A549 (cell line): ENCODE measurements around the gene GRIP2. TPM values are rescaled to one million over a fixed set of nuclear protein-coding genes. Genes with fewer than 3 reads are reported as not detected.
A peak's percentile ranks its signal among the peaks of the same experiment; 100 is the strongest.

Source experiments
- ATAC-seq, 2 experiments: fragments of 200-7000 bp in 1 of 2; fragments of >200 bp in 1 of 2; cut with Nextera tagmentation in 1 of 2; cut with Tn5 transposase in 1 of 2; 3 replicates each; pipeline versions ENCODE4 v1.8.0 to v1.9.1; 2018 to 2020; ENCODE audit warnings: mild to moderate bottlenecking in 1 of 2, moderate library complexity in 1 of 2
- CTCF ChIA-PET: fragments of 300-600 bp; sonication (Branson Sonifier 250); formaldehyde crosslinking; extraction: SDS; loops from one replicate; lab custom pipeline; 2021; ENCODE audit warnings: antibody characterized with exemption, inconsistent platforms; lab: Yijun Ruan, JAX
- POLR2A ChIA-PET: fragments of 350-600 bp; formaldehyde crosslinking; extraction: SDS; loops from one replicate; lab custom pipeline; 2021; ENCODE audit warnings: antibody characterized with exemption, inconsistent platforms; lab: Yijun Ruan, JAX
- DNase-seq, 2 experiments: peaks; one replicate each; pipeline versions ENCODE4 v3.0.0 to v3.0.0-alpha.2; 2011 to 2016; ENCODE audit warnings: low read depth in 1 of 2, low spot score in 1 of 2
- FAIRE-seq: peaks from 2 replicates; lab custom pipeline; 2011; peaks lifted over from hg19 to GRCh38; lab: Jason Lieb, UNC
- H3K27ac ChIP-seq, 2 experiments: fragments of >200 bp; sonication (Bioruptor Twin); formaldehyde crosslinking; 3 replicates each; pipeline ENCODE4 v1.5.1; 2016 to 2017
- H3K4me1 ChIP-seq: fragments of >200 bp; sonication (Bioruptor Twin); formaldehyde crosslinking; 3 replicates; pipeline ENCODE4 v1.6.1; 2016
- H3K4me2 ChIP-seq: fragments of >200 bp; sonication (Bioruptor Twin); formaldehyde crosslinking; 3 replicates; pipeline ENCODE4 v1.6.1; 2016
- H3K4me3 ChIP-seq: fragments of >200 bp; sonication (Bioruptor Twin); formaldehyde crosslinking; 3 replicates; pipeline ENCODE4 v1.5.1; 2016
- H3K9me3 ChIP-seq: fragments of >200 bp; sonication (Bioruptor Twin); formaldehyde crosslinking; 3 replicates; pipeline ENCODE4 v1.6.1; 2016
- CEBPB ChIP-seq, 2 experiments: fragments of >200 bp in 1 of 2; sonication (Bioruptor Twin) in 1 of 2; formaldehyde crosslinking in 1 of 2; IDR thresholded peaks; 2 replicates each; pipeline ENCODE4 v1.6.1; 2012 to 2016
- CHD2 ChIP-seq: fragments of 150-350 bp; IDR thresholded peaks from 2 replicates; pipeline ENCODE4 v1.6.1; 2014; ENCODE audit warnings: low read length; ENCODE audit not compliant: partially characterized antibody
- CHD4 ChIP-seq: fragments of 200-600 bp; sonication (generic); IDR thresholded peaks from 2 replicates; pipeline ENCODE4 v1.6.1; 2016; ENCODE audit warnings: antibody characterized with exemption, mild to moderate bottlenecking, borderline replicate concordance
- EHF ChIP-seq: fragments of 250-450 bp; sonication (Bioruptor Pico); IDR thresholded peaks from 2 replicates; pipeline ENCODE4 v1.5.0; 2020; ENCODE audit warnings: mild to moderate bottlenecking
- EHMT2 ChIP-seq: fragments of 200-600 bp; sonication (generic); IDR thresholded peaks from 2 replicates; pipeline ENCODE4 v1.6.1; 2016; ENCODE audit warnings: antibody characterized with exemption, low read depth, mild to moderate bottlenecking, moderate library complexity
- ELK1 ChIP-seq: fragments of 150-350 bp; IDR thresholded peaks from 2 replicates; pipeline ENCODE4 v1.6.1; 2014; ENCODE audit warnings: low read depth, mild to moderate bottlenecking, low read length
- EP300 ChIP-seq, 2 experiments: fragments of >200 bp; sonication (Bioruptor Twin); formaldehyde crosslinking; IDR thresholded peaks; 2 replicates in 1 of 2; 3 replicates in 1 of 2; pipeline ENCODE4 v1.6.1; 2016 to 2017
- GATA3 ChIP-seq: IDR thresholded peaks from 2 replicates; pipeline ENCODE4 v1.6.1; 2012; ENCODE audit warnings: borderline replicate concordance
- HDAC2 ChIP-seq: fragments of 200-600 bp; sonication (generic); IDR thresholded peaks from 2 replicates; pipeline ENCODE4 v1.6.1; 2016
- HEYL ChIP-seq: fragments of 250-450 bp; sonication (Bioruptor Pico); IDR thresholded peaks from 2 replicates; pipeline ENCODE4 v1.8.0; 2021; ENCODE audit warnings: mild to moderate bottlenecking, moderate library complexity
- HOXB5 ChIP-seq: fragments of 250-450 bp; sonication (Bioruptor Pico); IDR thresholded peaks from 2 replicates; pipeline ENCODE4 v1.5.0; 2020; ENCODE audit warnings: mild to moderate bottlenecking, moderate library complexity
- JUN ChIP-seq, 2 experiments: fragments of >200 bp; sonication (Bioruptor Twin); formaldehyde crosslinking; IDR thresholded peaks; 2 replicates in 1 of 2; 3 replicates in 1 of 2; pipeline ENCODE4 v1.6.1; 2016 to 2017
- NR3C1 ChIP-seq: fragments of >200 bp; sonication (Bioruptor Twin); formaldehyde crosslinking; IDR thresholded peaks from 3 replicates; pipeline ENCODE4 v1.6.1; 2017
- PBX3 ChIP-seq: IDR thresholded peaks from 2 replicates; pipeline ENCODE4 v1.6.1; 2012
- PHF8 ChIP-seq: fragments of 200-600 bp; sonication (generic); IDR thresholded peaks from 2 replicates; pipeline ENCODE4 v1.6.1; 2016; ENCODE audit warnings: low read depth, mild to moderate bottlenecking, antibody characterized with exemption, moderate library complexity, borderline replicate concordance
- POLR2AphosphoS2 ChIP-seq: conservative IDR thresholded peaks from 2 replicates; pipeline ENCODE4 v1.6.1; 2012; ENCODE audit warnings: low read length, improper control_type of control experiment, inconsistent platforms
- RAD21 ChIP-seq, 2 experiments: fragments of >200 bp in 1 of 2; sonication (Bioruptor Twin) in 1 of 2; formaldehyde crosslinking in 1 of 2; IDR thresholded peaks in 1 of 2; conservative IDR thresholded peaks in 1 of 2; 2 replicates in 1 of 2; 3 replicates in 1 of 2; pipeline ENCODE4 v1.6.1; 2012 to 2018; ENCODE audit warnings: inconsistent platforms in 1 of 2
- RARB ChIP-seq: fragments of 250-450 bp; sonication (Bioruptor Pico); IDR thresholded peaks from 2 replicates; pipeline ENCODE4 v1.8.0; 2021; ENCODE audit warnings: mild to moderate bottlenecking, moderate library complexity
- RFX5 ChIP-seq: fragments of 450-650 bp; IDR thresholded peaks from 2 replicates; pipeline ENCODE4 v1.7.1; 2014; ENCODE audit warnings: antibody characterized with exemption, mild to moderate bottlenecking, moderate library complexity
- TP53 ChIP-seq: fragments of 250-450 bp; sonication (Bioruptor Pico); IDR thresholded peaks from 2 replicates; pipeline ENCODE4 v1.5.0; 2021; ENCODE audit warnings: mild to moderate bottlenecking, moderate library complexity
- ZC3H11A ChIP-seq: fragments of 450-650 bp; IDR thresholded peaks from 2 replicates; pipeline ENCODE4 v1.6.1; 2014; ENCODE audit warnings: antibody characterized with exemption, mild to moderate bottlenecking
- WGBS: methylation state at CpG from one replicate; pipeline ENCODE4 v1.1.6; 2017; ENCODE audit errors: missing lambda C conversion rate; 5-methylcytosine and 5-hydroxymethylcytosine counted together
- polyA plus RNA-seq, 4 experiments: library from polyadenylated mRNA; depleted of rRNA in 3 of 4; stranded (reverse); fragments of >200 nt; fragmentation: RNase III in 1 of 4; extraction: RNeasy Plus Mini Kit Qiagen cat#74134 plus additional on column Dnase treatment in 1 of 4; gene quantifications; 2 replicates in 3 of 4; 3 replicates in 1 of 4; pipeline ENCODE4 v1.2.3, GENCODE V29; 2011 to 2017
- TF ChIP-seq, protein P1 (sequence below): fragments of 450-650 bp; IDR thresholded peaks from 2 replicates; pipeline ENCODE4 v1.6.1; 2014; ENCODE audit warnings: antibody characterized with exemption

GRIP2 gene
- polyA plus RNA-seq, 2 of the 4 experiments (the other 2 are of a cell fraction) = 0.56 to 1.6 TPM

- no peak overlapping the region for H3K4me2 ChIP-seq
- ChIA-PET POLR2A (interaction anchor here (0.5 kb wide), 1 partner anchor 12 kb away, joined by 4 read pairs; no protein-coding TSS in a partner anchor), CTCF (interaction anchor here (0.5 to 2.0 kb wide), 4 partner anchors 11 to 70 kb away, joined by 3 to 12 read pairs (median 3); no protein-coding TSS in a partner anchor)
- 61% methylated on average over 3 of the region's 3 CpGs for WGBS
- no peaks in the 10 kb centered on the region for H3K9me3 ChIP-seq
- H3K27ac ChIP-seq = no peak overlapping the region
- TF ChIP-seq PBX3 (no peak), PHF8 (no peak), CHD4 (no peak), RARB (CRISPR knock-in tag) (no peak), CEBPB (IDR thresholded peaks at IDR 0.05) (no peak), EHMT2 (no peak), RFX5 (no peak), HOXB5 (CRISPR knock-in tag) (no peak), CHD2 (no peak), GATA3 (no peak), ELK1 (no peak), JUN (IDR thresholded peaks at IDR 0.05) (no peak), EP300 (IDR thresholded peaks at IDR 0.05) (no peak), HEYL (CRISPR knock-in tag) (no peak), POLR2AphosphoS2 (no peak), NR3C1 (no peak), TP53 (no peak), EHF (CRISPR knock-in tag) (no peak), RAD21 (conservative IDR thresholded peaks at IDR 0.05 in 1 of 2, IDR thresholded peaks at IDR 0.05 in 1 of 2) (no peak)
- TF ChIP-seq, protein P1, sequence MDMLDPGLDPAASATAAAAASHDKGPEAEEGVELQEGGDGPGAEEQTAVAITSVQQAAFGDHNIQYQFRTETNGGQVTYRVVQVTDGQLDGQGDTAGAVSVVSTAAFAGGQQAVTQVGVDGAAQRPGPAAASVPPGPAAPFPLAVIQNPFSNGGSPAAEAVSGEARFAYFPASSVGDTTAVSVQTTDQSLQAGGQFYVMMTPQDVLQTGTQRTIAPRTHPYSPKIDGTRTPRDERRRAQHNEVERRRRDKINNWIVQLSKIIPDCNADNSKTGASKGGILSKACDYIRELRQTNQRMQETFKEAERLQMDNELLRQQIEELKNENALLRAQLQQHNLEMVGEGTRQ = no peak
- no peak for ATAC-seq
- H3K4me3 ChIP-seq = no peak overlapping the region
- DNase-seq = no peak
- FAIRE-seq = no peak
- no peaks in the 10 kb centered on the region for H3K4me1 ChIP-seq
Observed at GRCh38 chr3:14538451-14539088, 1.6 kb downstream of the GRIP2 start.

DNA sequence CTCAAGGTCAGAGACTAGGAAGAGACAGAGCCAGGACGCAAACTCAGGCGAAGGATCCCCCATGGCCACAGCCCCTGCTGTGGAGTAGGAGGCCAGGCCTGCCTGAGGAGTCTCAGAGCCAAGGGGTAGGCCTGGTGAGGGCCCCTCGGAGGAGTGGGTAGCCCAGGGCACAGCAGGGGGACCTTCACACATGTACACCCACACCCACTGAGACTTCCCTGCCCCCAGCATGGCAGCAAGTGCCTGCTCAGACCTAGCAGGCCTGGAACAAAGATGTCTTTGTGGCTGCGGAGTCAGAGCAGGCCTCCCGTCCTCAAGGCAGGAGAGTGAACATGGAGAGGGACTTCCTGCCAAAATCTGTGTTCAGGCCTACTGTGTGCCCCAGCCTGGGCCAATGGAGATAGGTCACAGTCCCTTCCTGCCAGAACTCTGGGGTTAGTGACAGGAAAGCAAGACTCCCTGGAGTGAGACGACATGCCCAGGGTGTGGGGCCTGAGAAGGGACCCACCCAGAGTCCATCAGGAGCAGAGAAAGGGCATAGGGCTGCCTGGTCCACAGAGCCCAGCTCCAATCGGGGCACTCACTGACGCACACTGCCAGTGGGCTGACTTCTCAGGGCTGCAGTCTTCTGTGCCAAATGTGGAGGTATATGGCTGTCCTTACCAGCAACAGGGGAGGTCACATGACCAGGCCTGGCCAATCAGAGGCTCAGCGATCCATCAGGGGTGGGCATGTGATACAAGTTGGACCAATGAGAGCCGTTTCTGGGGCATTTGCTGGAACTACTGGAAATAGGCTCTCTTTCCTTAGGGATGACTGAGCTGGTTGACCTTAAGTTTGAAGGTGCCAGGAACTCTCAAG is 2.3 kb downstream of the GRIP2 start:
- H3K9me3 ChIP-seq = no peaks in the 10 kb centered on the region
- ATAC-seq = peak; percentile 11 to 70; a peak in 3 of 6 replicates
- no peak overlapping the region for H3K27ac ChIP-seq
- H3K4me2 ChIP-seq = no peak overlapping the region
- 86% methylated on average over 9 of the region's 10 CpGs for WGBS
- peak; percentile 64 to 65 for DNase-seq
- no peak for FAIRE-seq
- TF ChIP-seq ZC3H11A (no peak), RFX5 (no peak), CHD4 (no peak), HDAC2 (no peak)
- TF ChIP-seq, protein P1 = peak; percentile 92
- no peak overlapping the region for H3K4me3 ChIP-seq
- ChIA-PET CTCF (interaction anchor here (1.0 to 5.6 kb wide), 4 partner anchors 11 to 69 kb away, joined by 3 to 49 read pairs (median 8); no protein-coding TSS in a partner anchor), POLR2A (interaction anchor here (0.5 kb wide), 1 partner anchor 11 kb away, joined by 4 read pairs; no protein-coding TSS in a partner anchor)
- no peaks in the 10 kb centered on the region for H3K4me1 ChIP-seq
